HEK293T (cell line): Measurements from ENCODE around the gene TPSB2.

Experiments used
- ELF4 ChIP-seq: fragments of 450-650 bp; IDR thresholded peaks from 2 replicates; pipeline ENCODE4 v1.6.1; 2017; ENCODE audit warnings: antibody characterized with exemption
- HDGF ChIP-seq: fragments of 450-650 bp; IDR thresholded peaks from 2 replicates; pipeline ENCODE4 v1.6.1; 2017; ENCODE audit warnings: antibody characterized with exemption, borderline replicate concordance
- PKNOX1 ChIP-seq: fragments of 450-650 bp; IDR thresholded peaks from 2 replicates; pipeline ENCODE4 v1.6.1; 2016
- SP1 ChIP-seq: fragments of 450-650 bp; IDR thresholded peaks from 2 replicates; pipeline ENCODE4 v1.6.1; 2017

GRCh38 chr16:1265826-1266225, 35.8 kb upstream of the TPSB2 start:
- TF ChIP-seq HDGF (no peak), PKNOX1 (no peak), SP1 (no peak), ELF4 (no peak)
